Loucy (cell line): ENCODE results near the gene LACC1.
A peak's percentile ranks its signal among the peaks of the same experiment; 100 is the strongest.

Experiments
- H2AFZ ChIP-seq: fragments of 200-600 bp; sonication (generic); 2 replicates; pipeline ENCODE4 v1.6.0; 2016; ENCODE audit warnings: antibody characterized with exemption, mild to moderate bottlenecking, low read length, moderate library complexity
- H3F3A ChIP-seq: fragments of 200-600 bp; 2 replicates; pipeline ENCODE4 v1.6.0; 2016; ENCODE audit warnings: antibody characterized with exemption, low read depth, mild to moderate bottlenecking
- H3K27me3 ChIP-seq: fragments of 200-600 bp; sonication (generic); 2 replicates; pipeline ENCODE4 v1.6.1; 2014; ENCODE audit warnings: low read length, mild to moderate bottlenecking; ENCODE audit not compliant: insufficient read depth, poor library complexity, severe bottlenecking
- H3K36me3 ChIP-seq: fragments of 200-600 bp; sonication (generic); 2 replicates; pipeline ENCODE4 v1.6.1; 2016; ENCODE audit warnings: low read length; ENCODE audit not compliant: insufficient read depth
- H3K4me1 ChIP-seq: fragments of 200-600 bp; sonication (generic); 2 replicates; pipeline ENCODE4 v1.5.1; 2014; ENCODE audit warnings: low read length, mild to moderate bottlenecking; ENCODE audit not compliant: insufficient read depth, poor library complexity, severe bottlenecking
- H3K4me2 ChIP-seq: fragments of 200-600 bp; sonication (generic); 2 replicates; pipeline ENCODE4 v1.6.0; 2014; ENCODE audit warnings: antibody characterized with exemption, low read length, low read depth, mild to moderate bottlenecking; ENCODE audit not compliant: poor library complexity, severe bottlenecking
- H3K4me3 ChIP-seq: fragments of 200-600 bp; sonication (generic); 2 replicates; pipeline ENCODE4 v1.5.1; 2014; ENCODE audit warnings: low read length, mild to moderate bottlenecking, mixed read lengths; ENCODE audit not compliant: poor library complexity, severe bottlenecking
- H3K79me2 ChIP-seq: fragments of 200-600 bp; sonication (generic); 2 replicates; pipeline ENCODE4 v1.6.1; 2014; ENCODE audit warnings: low read length; ENCODE audit not compliant: insufficient read depth
- H3K9ac ChIP-seq: fragments of 200-600 bp; sonication (generic); 2 replicates; pipeline ENCODE4 v1.6.0; 2014; ENCODE audit warnings: mild to moderate bottlenecking, low read depth, low read length, moderate library complexity; ENCODE audit not compliant: poor library complexity, severe bottlenecking
- H3K9me2 ChIP-seq: fragments of 200-600 bp; sonication (generic); replicated peaks from 2 replicates; pipeline ENCODE4 v1.6.1; 2016; ENCODE audit warnings: low read depth, low read length, mixed read lengths
- H3K9me3 ChIP-seq: fragments of 200-600 bp; sonication (generic); 2 replicates; pipeline ENCODE4 v1.6.1; 2014; ENCODE audit warnings: mild to moderate bottlenecking, antibody characterized with exemption, low read length, low read depth; ENCODE audit not compliant: insufficient read depth
- H4K20me1 ChIP-seq: fragments of 200-600 bp; sonication (generic); 2 replicates; pipeline ENCODE4 v1.6.0; 2014; ENCODE audit warnings: antibody characterized with exemption, low read length, mild to moderate bottlenecking; ENCODE audit not compliant: insufficient read depth, poor library complexity, severe bottlenecking
- EZH2phosphoT487 ChIP-seq: fragments of 200-600 bp; IDR thresholded peaks from 2 replicates; pipeline ENCODE4 v1.6.1; 2018; ENCODE audit warnings: antibody characterized with exemption, mild to moderate bottlenecking, moderate library complexity, borderline replicate concordance
- TF ChIP-seq, protein P1 (sequence below): fragments of 200-600 bp; sonication (generic); conservative IDR thresholded peaks from 2 replicates; pipeline ENCODE4 v1.5.1; 2014; ENCODE audit warnings: mild to moderate bottlenecking, antibody characterized with exemption, low read length

LACC1 gene

DNA sequence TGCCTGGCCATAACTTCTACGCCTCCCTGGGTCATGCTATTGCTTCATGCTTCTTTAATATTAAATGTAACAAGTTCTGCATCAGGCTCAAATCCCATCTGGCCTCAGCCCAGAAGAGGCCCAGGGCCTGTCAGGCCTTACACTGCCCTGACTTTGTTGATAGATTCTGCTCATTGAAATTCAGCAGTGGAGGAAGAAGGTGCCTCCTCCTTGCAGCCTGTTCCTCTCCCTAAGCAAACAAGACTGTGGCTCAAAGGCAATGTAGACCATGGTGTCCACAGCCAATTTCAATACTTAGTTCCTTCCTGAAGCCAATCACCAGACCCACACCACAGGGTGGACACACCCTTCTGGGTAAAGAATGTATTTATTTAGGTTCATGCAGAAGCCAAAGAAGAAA, 59.4 kb downstream of the LACC1 start:
- Histone ChIP-seq H2AFZ (peak overlapping the region; percentile 67), H3K4me1 (peaks cover 17% of the 10 kb centered on the region), H4K20me1 (no peaks in the 10 kb centered on the region), H3K36me3 (no peaks in the 10 kb centered on the region), H3K9me2 (no peaks in the 10 kb centered on the region), H3F3A (no peaks in the 10 kb centered on the region), H3K4me2 (no peak overlapping the region), H3K27me3 (no peaks in the 10 kb centered on the region), H3K9ac (no peak overlapping the region), H3K9me3 (no peaks in the 10 kb centered on the region), H3K4me3 (no peak overlapping the region), H3K79me2 (no peaks in the 10 kb centered on the region)
- TF ChIP-seq, protein P1, sequence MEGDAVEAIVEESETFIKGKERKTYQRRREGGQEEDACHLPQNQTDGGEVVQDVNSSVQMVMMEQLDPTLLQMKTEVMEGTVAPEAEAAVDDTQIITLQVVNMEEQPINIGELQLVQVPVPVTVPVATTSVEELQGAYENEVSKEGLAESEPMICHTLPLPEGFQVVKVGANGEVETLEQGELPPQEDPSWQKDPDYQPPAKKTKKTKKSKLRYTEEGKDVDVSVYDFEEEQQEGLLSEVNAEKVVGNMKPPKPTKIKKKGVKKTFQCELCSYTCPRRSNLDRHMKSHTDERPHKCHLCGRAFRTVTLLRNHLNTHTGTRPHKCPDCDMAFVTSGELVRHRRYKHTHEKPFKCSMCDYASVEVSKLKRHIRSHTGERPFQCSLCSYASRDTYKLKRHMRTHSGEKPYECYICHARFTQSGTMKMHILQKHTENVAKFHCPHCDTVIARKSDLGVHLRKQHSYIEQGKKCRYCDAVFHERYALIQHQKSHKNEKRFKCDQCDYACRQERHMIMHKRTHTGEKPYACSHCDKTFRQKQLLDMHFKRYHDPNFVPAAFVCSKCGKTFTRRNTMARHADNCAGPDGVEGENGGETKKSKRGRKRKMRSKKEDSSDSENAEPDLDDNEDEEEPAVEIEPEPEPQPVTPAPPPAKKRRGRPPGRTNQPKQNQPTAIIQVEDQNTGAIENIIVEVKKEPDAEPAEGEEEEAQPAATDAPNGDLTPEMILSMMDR = no peak
- no peak for TF ChIP-seq EZH2phosphoT487

DNA sequence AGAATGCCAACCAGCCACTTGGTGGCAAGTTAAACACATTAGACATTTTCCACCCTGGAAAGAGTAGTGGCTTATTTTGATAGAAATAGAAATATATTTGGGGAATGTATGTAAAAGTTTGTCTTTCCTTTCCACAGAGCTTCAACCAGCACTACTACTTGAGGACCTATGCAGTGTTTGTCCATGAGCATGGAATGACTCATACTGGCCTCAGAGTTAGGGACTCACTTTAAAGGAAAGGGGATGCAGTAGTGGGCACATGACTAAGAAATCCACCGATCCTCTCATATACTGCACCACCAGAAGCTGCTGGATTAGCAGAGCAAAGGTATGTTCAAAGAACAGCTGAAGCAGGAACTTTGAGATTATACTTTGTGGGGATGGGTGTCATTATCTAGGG, 62.6 kb downstream of the LACC1 start:
- H3K79me2 ChIP-seq = no peaks in the 10 kb centered on the region
- H3K36me3 ChIP-seq = no peaks in the 10 kb centered on the region
- H3K9me2 ChIP-seq = no peaks in the 10 kb centered on the region
- H3K4me2 ChIP-seq = no peak overlapping the region
- no peaks in the 10 kb centered on the region for H3K9me3 ChIP-seq
- no peaks in the 10 kb centered on the region for H3F3A ChIP-seq
- peaks cover 17% of the 10 kb centered on the region for H3K4me1 ChIP-seq
- H3K27me3 ChIP-seq = no peaks in the 10 kb centered on the region
- H3K4me3 ChIP-seq = no peak overlapping the region
- H4K20me1 ChIP-seq = no peaks in the 10 kb centered on the region
- TF ChIP-seq EZH2phosphoT487 = no peak
- TF ChIP-seq, protein P1 = no peak
- no peak overlapping the region for H2AFZ ChIP-seq
- no peak overlapping the region for H3K9ac ChIP-seq
